ENCODE results near the gene GPR146. TPM values are rescaled to one million over a fixed set of nuclear protein-coding genes. Genes with fewer than 3 reads are reported as not detected.

The GPR146 gene
- total RNA-seq, 1 experiment from 2014 or later = 0.92 TPM

DNA sequence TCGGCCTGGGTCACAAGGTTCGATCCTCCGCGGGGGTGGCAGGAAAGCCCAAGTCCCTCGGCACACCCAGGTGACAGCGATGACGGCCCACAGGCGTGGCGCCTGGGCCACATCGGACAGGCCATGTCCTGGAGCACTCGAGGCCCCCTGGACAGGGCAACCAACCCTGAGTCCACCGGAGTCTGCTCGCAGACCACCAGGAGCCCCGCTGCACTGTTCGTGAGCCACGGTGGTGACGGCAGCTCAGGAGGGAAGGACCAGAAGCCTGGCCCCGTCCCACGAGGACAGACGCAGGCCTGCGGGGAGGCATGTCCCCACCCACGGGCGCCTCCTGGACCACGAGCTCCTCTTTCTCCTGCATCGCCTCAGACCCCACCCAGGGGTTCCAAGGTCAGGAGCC is 22.4 kb upstream of the GPR146 start:
- DNase-seq (ENCODE audit: low spot score) (no peak), ATAC-seq (no peak)
- H3K36me3 Mint-ChIP-seq = peaks cover 3% of the 10 kb centered on the region; the same call in 1 of the 2 replicates
- POLR2A ChIA-PET = no interaction called here
- H3K4me3 Mint-ChIP-seq = no peak overlapping the region
- H3K27me3 Mint-ChIP-seq (ENCODE audit: low read depth) = no peaks in the 10 kb centered on the region
- CTCF ChIA-PET = interaction anchor here (1.1 to 3.7 kb wide), 3 partner anchors 29 to 64 kb away, joined by 3 to 20 read pairs (median 5); no protein-coding TSS in a partner anchor
- no peaks in the 10 kb centered on the region for H3K9me3 Mint-ChIP-seq
- TF ChIP-seq ZNF263 (CRISPR knock-in tag; IDR thresholded peaks at IDR 0.05; ENCODE audit: low read depth) (no peak), ZNF671 (CRISPR knock-in tag; IDR thresholded peaks at IDR 0.05) (no peak), TCF7 (CRISPR knock-in tag; IDR thresholded peaks at IDR 0.05; ENCODE audit: low read depth) (no peak)
- TF ChIP-seq, protein P1, sequence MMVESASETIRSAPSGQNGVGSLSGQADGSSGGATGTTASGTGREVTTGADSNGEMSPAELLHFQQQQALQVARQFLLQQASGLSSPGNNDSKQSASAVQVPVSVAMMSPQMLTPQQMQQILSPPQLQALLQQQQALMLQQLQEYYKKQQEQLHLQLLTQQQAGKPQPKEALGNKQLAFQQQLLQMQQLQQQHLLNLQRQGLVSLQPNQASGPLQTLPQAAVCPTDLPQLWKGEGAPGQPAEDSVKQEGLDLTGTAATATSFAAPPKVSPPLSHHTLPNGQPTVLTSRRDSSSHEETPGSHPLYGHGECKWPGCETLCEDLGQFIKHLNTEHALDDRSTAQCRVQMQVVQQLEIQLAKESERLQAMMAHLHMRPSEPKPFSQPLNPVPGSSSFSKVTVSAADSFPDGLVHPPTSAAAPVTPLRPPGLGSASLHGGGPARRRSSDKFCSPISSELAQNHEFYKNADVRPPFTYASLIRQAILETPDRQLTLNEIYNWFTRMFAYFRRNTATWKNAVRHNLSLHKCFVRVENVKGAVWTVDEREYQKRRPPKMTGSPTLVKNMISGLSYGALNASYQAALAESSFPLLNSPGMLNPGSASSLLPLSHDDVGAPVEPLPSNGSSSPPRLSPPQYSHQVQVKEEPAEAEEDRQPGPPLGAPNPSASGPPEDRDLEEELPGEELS (CRISPR knock-in tag; IDR thresholded peaks at IDR 0.05) = no peak
- TF ChIP-seq, protein P2, sequence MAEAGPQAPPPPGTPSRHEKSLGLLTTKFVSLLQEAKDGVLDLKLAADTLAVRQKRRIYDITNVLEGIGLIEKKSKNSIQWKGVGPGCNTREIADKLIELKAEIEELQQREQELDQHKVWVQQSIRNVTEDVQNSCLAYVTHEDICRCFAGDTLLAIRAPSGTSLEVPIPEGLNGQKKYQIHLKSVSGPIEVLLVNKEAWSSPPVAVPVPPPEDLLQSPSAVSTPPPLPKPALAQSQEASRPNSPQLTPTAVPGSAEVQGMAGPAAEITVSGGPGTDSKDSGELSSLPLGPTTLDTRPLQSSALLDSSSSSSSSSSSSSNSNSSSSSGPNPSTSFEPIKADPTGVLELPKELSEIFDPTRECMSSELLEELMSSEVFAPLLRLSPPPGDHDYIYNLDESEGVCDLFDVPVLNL (CRISPR knock-in tag; IDR thresholded peaks at IDR 0.05; ENCODE audit: borderline replicate concordance, low read depth) = no peak
- no peaks in the 10 kb centered on the region for H3K4me1 Mint-ChIP-seq
- H3K27ac Mint-ChIP-seq = no peak overlapping the region

DNA sequence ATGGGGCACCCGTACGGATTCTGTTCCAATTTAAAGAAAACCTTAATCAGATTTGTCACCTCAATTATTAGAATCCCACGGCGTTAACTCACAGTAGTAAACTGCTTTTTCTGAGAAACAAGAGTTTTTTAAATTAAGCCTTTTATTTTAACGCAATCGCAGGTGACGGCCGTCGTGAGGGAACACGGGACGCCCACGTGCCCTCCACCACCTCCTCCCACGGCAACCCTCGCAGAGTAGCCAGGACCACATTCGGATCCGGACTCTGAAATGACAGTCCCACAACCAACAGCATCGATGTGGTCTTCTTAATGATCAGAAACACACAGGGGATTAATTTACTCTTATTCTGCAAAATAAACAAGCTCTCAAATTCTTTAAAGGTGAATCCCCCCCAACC is 22.0 kb upstream of the GPR146 start:
- Mint-ChIP-seq H3K27ac (no peak overlapping the region), H3K9me3 (no peaks in the 10 kb centered on the region), H3K36me3 (peaks cover 3% of the 10 kb centered on the region; the same call in 1 of the 2 replicates), H3K27me3 (ENCODE audit: low read depth) (no peaks in the 10 kb centered on the region), H3K4me1 (peaks cover 1% of the 10 kb centered on the region; the same call in 1 of the 2 replicates), H3K4me3 (no peak overlapping the region)
- POLR2A ChIA-PET = no interaction called here
- no peak for DNase-seq (ENCODE audit: low spot score)
- ATAC-seq = no peak
- CTCF ChIA-PET = interaction anchor here (1.1 to 3.7 kb wide), 3 partner anchors 30 to 64 kb away, joined by 3 to 20 read pairs (median 5); no protein-coding TSS in a partner anchor
- TF ChIP-seq, protein P3, sequence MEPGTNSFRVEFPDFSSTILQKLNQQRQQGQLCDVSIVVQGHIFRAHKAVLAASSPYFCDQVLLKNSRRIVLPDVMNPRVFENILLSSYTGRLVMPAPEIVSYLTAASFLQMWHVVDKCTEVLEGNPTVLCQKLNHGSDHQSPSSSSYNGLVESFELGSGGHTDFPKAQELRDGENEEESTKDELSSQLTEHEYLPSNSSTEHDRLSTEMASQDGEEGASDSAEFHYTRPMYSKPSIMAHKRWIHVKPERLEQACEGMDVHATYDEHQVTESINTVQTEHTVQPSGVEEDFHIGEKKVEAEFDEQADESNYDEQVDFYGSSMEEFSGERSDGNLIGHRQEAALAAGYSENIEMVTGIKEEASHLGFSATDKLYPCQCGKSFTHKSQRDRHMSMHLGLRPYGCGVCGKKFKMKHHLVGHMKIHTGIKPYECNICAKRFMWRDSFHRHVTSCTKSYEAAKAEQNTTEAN (CRISPR knock-in tag; IDR thresholded peaks at IDR 0.05) = no peak
- TF ChIP-seq, protein P4, sequence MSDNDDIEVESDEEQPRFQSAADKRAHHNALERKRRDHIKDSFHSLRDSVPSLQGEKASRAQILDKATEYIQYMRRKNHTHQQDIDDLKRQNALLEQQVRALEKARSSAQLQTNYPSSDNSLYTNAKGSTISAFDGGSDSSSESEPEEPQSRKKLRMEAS (CRISPR knock-in tag; IDR thresholded peaks at IDR 0.05) = no peak
- no peak for TF ChIP-seq NFYB (CRISPR knock-in tag; conservative IDR thresholded peaks at IDR 0.05; ENCODE audit: low read depth)
- TF ChIP-seq, protein P5, sequence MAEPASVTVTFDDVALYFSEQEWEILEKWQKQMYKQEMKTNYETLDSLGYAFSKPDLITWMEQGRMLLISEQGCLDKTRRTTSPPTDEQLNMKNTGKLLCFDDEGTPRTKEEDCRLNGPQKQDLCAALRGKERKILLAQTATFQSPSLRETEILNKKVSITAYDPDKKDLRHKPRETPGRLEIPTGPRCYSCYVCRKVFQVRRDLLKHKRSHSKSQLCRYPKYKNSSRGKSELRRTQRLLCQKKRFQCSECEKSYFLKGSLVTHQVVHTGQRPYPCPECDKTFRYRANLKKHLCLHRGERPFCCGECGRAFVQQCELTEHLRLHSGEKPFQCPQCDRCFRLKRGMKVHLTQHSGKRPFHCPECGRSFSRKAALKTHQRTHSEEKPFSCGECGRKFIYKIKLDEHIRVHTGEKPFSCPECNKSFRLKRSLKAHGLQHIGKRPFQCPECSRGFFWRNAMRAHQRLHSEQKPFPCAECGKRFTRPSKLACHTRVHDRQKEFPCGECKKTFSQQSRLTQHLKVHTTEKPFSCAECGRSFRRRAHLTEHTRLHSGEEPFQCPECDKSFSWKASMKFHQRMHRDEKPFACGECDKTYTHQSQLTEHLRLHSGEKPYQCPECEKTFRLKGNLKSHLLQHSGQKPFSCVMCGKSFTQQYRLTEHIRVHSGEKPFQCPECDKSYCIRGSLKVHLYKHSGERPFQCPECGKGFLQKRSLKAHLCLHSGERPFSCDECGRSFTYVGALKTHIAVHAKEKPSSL (CRISPR knock-in tag; conservative IDR thresholded peaks at IDR 0.05) = no peak
- TF ChIP-seq, protein P6, sequence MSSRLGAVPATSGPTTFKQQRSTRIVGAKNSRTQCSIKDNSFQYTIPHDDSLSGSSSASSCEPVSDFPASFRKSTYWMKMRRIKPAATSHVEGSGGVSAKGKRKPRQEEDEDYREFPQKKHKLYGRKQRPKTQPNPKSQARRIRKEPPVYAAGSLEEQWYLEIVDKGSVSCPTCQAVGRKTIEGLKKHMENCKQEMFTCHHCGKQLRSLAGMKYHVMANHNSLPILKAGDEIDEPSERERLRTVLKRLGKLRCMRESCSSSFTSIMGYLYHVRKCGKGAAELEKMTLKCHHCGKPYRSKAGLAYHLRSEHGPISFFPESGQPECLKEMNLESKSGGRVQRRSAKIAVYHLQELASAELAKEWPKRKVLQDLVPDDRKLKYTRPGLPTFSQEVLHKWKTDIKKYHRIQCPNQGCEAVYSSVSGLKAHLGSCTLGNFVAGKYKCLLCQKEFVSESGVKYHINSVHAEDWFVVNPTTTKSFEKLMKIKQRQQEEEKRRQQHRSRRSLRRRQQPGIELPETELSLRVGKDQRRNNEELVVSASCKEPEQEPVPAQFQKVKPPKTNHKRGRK (CRISPR knock-in tag; IDR thresholded peaks at IDR 0.05; ENCODE audit: borderline replicate concordance) = no peak
- TF ChIP-seq ZNF396 (CRISPR knock-in tag; IDR thresholded peaks at IDR 0.05; ENCODE audit: borderline replicate concordance) = no peak
- no peak for TF ChIP-seq NR3C1 (CRISPR knock-in tag; conservative IDR thresholded peaks at IDR 0.05; ENCODE audit: low read depth)
- no peak for TF ChIP-seq TCF7 (CRISPR knock-in tag; IDR thresholded peaks at IDR 0.05; ENCODE audit: low read depth)
- TF ChIP-seq, protein P7, sequence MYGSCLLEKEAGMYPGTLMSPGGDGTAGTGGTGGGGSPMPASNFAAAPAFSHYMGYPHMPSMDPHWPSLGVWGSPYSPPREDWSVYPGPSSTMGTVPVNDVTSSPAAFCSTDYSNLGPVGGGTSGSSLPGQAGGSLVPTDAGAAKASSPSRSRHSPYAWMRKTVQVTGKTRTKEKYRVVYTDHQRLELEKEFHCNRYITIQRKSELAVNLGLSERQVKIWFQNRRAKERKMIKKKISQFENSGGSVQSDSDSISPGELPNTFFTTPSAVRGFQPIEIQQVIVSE (CRISPR knock-in tag; IDR thresholded peaks at IDR 0.05; ENCODE audit: borderline replicate concordance) = no peak
- TF ChIP-seq FOXJ3 (CRISPR knock-in tag; IDR thresholded peaks at IDR 0.05; ENCODE audit: borderline replicate concordance) = no peak
- TF ChIP-seq, protein P8, sequence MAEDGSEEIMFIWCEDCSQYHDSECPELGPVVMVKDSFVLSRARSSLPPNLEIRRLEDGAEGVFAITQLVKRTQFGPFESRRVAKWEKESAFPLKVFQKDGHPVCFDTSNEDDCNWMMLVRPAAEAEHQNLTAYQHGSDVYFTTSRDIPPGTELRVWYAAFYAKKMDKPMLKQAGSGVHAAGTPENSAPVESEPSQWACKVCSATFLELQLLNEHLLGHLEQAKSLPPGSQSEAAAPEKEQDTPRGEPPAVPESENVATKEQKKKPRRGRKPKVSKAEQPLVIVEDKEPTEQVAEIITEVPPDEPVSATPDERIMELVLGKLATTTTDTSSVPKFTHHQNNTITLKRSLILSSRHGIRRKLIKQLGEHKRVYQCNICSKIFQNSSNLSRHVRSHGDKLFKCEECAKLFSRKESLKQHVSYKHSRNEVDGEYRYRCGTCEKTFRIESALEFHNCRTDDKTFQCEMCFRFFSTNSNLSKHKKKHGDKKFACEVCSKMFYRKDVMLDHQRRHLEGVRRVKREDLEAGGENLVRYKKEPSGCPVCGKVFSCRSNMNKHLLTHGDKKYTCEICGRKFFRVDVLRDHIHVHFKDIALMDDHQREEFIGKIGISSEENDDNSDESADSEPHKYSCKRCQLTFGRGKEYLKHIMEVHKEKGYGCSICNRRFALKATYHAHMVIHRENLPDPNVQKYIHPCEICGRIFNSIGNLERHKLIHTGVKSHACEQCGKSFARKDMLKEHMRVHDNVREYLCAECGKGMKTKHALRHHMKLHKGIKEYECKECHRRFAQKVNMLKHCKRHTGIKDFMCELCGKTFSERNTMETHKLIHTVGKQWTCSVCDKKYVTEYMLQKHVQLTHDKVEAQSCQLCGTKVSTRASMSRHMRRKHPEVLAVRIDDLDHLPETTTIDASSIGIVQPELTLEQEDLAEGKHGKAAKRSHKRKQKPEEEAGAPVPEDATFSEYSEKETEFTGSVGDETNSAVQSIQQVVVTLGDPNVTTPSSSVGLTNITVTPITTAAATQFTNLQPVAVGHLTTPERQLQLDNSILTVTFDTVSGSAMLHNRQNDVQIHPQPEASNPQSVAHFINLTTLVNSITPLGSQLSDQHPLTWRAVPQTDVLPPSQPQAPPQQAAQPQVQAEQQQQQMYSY (CRISPR knock-in tag; IDR thresholded peaks at IDR 0.05) = no peak
- TF ChIP-seq ETV6 (CRISPR knock-in tag; IDR thresholded peaks at IDR 0.05) = no peak
- TF ChIP-seq, protein P9, sequence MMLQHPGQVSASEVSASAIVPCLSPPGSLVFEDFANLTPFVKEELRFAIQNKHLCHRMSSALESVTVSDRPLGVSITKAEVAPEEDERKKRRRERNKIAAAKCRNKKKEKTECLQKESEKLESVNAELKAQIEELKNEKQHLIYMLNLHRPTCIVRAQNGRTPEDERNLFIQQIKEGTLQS (CRISPR knock-in tag; conservative IDR thresholded peaks at IDR 0.05) = no peak
- TF ChIP-seq, protein P10, sequence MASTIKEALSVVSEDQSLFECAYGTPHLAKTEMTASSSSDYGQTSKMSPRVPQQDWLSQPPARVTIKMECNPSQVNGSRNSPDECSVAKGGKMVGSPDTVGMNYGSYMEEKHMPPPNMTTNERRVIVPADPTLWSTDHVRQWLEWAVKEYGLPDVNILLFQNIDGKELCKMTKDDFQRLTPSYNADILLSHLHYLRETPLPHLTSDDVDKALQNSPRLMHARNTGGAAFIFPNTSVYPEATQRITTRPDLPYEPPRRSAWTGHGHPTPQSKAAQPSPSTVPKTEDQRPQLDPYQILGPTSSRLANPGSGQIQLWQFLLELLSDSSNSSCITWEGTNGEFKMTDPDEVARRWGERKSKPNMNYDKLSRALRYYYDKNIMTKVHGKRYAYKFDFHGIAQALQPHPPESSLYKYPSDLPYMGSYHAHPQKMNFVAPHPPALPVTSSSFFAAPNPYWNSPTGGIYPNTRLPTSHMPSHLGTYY (CRISPR knock-in tag; IDR thresholded peaks at IDR 0.05) = no peak
